WTC11 (cell line): ENCODE measurements around the gene EVPLL.

Experiments
- ARID4B ChIP-seq: sonication (generic); formaldehyde crosslinking; IDR thresholded peaks from 2 replicates; pipeline ENCODE4 v1.8.0; 2023; ENCODE audit warnings: missing genetic modification reagents, mild to moderate bottlenecking, borderline replicate concordance
- CREM ChIP-seq: sonication (generic); formaldehyde crosslinking; IDR thresholded peaks from 2 replicates; pipeline ENCODE4 v1.8.1; 2022; ENCODE audit warnings: mild to moderate bottlenecking, missing genetic modification reagents, moderate library complexity
- MAX ChIP-seq: sonication (generic); formaldehyde crosslinking; IDR thresholded peaks from 2 replicates; pipeline ENCODE4 v1.8.0; 2022; ENCODE audit warnings: mild to moderate bottlenecking, missing genetic modification reagents
- NFYB ChIP-seq: sonication (generic); formaldehyde crosslinking; conservative IDR thresholded peaks from 2 replicates; pipeline ENCODE4 v1.8.0; 2022; ENCODE audit warnings: low read depth, missing genetic modification reagents
- NR3C1 ChIP-seq: sonication (generic); formaldehyde crosslinking; conservative IDR thresholded peaks from 2 replicates; pipeline ENCODE4 v1.8.1; 2023; ENCODE audit warnings: low read depth, mild to moderate bottlenecking, missing genetic modification reagents
- TCF7 ChIP-seq: sonication (generic); formaldehyde crosslinking; IDR thresholded peaks from 2 replicates; pipeline ENCODE4 v1.8.0; 2022; ENCODE audit warnings: mild to moderate bottlenecking, low read depth, missing genetic modification reagents, moderate library complexity
- TEAD4 ChIP-seq: sonication (generic); formaldehyde crosslinking; IDR thresholded peaks from 2 replicates; pipeline ENCODE4 v1.8.0; 2022; ENCODE audit warnings: mild to moderate bottlenecking, missing genetic modification reagents
- ZNF423 ChIP-seq: fragments of 250-450 bp; sonication (Bioruptor Pico); IDR thresholded peaks from 2 replicates; pipeline ENCODE4 v2.1.2; 2022; ENCODE audit warnings: mild to moderate bottlenecking, moderate library complexity
- ZNF671 ChIP-seq: fragments of 250-450 bp; sonication (Bioruptor Pico); IDR thresholded peaks from 2 replicates; pipeline ENCODE4 v1.8.0; 2021; ENCODE audit warnings: mild to moderate bottlenecking
- TF ChIP-seq, protein P1 (sequence below): fragments of 200-600 bp; IDR thresholded peaks from 2 replicates; pipeline ENCODE4 v1.8.0; 2022; ENCODE audit warnings: antibody characterized with exemption
- TF ChIP-seq, protein P2 (sequence below): sonication (generic); formaldehyde crosslinking; IDR thresholded peaks from 2 replicates; pipeline ENCODE4 v1.8.1; 2022; ENCODE audit warnings: low read depth, missing genetic modification reagents, borderline replicate concordance
- TF ChIP-seq, protein P3 (sequence below): sonication (generic); formaldehyde crosslinking; IDR thresholded peaks from 2 replicates; pipeline ENCODE4 v1.8.1; 2023; ENCODE audit warnings: mild to moderate bottlenecking, moderate library complexity, missing genetic modification reagents
- TF ChIP-seq, protein P4 (sequence below): sonication (generic); formaldehyde crosslinking; IDR thresholded peaks from 2 replicates; pipeline ENCODE4 v1.8.0; 2022; ENCODE audit warnings: mild to moderate bottlenecking, missing genetic modification reagents
- TF ChIP-seq, protein P5 (sequence below): fragments of 250-450 bp; sonication (Bioruptor Pico); IDR thresholded peaks from 2 replicates; pipeline ENCODE4 v1.9.0; 2021; ENCODE audit warnings: mild to moderate bottlenecking, borderline replicate concordance

GRCh38 chr17:18356624-18357023, 21.0 kb upstream of the EVPLL start:
- TF ChIP-seq, protein P1, sequence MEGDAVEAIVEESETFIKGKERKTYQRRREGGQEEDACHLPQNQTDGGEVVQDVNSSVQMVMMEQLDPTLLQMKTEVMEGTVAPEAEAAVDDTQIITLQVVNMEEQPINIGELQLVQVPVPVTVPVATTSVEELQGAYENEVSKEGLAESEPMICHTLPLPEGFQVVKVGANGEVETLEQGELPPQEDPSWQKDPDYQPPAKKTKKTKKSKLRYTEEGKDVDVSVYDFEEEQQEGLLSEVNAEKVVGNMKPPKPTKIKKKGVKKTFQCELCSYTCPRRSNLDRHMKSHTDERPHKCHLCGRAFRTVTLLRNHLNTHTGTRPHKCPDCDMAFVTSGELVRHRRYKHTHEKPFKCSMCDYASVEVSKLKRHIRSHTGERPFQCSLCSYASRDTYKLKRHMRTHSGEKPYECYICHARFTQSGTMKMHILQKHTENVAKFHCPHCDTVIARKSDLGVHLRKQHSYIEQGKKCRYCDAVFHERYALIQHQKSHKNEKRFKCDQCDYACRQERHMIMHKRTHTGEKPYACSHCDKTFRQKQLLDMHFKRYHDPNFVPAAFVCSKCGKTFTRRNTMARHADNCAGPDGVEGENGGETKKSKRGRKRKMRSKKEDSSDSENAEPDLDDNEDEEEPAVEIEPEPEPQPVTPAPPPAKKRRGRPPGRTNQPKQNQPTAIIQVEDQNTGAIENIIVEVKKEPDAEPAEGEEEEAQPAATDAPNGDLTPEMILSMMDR: no peak
- no peak for TF ChIP-seq CREM
- no peak for TF ChIP-seq MAX
- TF ChIP-seq NR3C1 (CRISPR knock-in tag): no peak
- no peak for TF ChIP-seq ZNF671 (CRISPR knock-in tag)
- TF ChIP-seq TEAD4 (CRISPR knock-in tag): no peak
- TF ChIP-seq, protein P2, sequence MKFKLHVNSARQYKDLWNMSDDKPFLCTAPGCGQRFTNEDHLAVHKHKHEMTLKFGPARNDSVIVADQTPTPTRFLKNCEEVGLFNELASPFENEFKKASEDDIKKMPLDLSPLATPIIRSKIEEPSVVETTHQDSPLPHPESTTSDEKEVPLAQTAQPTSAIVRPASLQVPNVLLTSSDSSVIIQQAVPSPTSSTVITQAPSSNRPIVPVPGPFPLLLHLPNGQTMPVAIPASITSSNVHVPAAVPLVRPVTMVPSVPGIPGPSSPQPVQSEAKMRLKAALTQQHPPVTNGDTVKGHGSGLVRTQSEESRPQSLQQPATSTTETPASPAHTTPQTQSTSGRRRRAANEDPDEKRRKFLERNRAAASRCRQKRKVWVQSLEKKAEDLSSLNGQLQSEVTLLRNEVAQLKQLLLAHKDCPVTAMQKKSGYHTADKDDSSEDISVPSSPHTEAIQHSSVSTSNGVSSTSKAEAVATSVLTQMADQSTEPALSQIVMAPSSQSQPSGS (CRISPR knock-in tag): no peak
- no peak for TF ChIP-seq NFYB (CRISPR knock-in tag)
- TF ChIP-seq ARID4B (CRISPR knock-in tag): no peak
- TF ChIP-seq, protein P3, sequence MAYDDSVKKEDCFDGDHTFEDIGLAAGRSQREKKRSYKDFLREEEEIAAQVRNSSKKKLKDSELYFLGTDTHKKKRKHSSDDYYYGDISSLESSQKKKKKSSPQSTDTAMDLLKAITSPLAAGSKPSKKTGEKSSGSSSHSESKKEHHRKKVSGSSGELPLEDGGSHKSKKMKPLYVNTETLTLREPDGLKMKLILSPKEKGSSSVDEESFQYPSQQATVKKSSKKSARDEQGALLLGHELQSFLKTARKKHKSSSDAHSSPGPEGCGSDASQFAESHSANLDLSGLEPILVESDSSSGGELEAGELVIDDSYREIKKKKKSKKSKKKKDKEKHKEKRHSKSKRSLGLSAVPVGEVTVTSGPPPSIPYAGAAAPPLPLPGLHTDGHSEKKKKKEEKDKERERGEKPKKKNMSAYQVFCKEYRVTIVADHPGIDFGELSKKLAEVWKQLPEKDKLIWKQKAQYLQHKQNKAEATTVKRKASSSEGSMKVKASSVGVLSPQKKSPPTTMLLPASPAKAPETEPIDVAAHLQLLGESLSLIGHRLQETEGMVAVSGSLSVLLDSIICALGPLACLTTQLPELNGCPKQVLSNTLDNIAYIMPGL (CRISPR knock-in tag): no peak
- TF ChIP-seq TCF7 (CRISPR knock-in tag): no peak
- TF ChIP-seq, protein P4, sequence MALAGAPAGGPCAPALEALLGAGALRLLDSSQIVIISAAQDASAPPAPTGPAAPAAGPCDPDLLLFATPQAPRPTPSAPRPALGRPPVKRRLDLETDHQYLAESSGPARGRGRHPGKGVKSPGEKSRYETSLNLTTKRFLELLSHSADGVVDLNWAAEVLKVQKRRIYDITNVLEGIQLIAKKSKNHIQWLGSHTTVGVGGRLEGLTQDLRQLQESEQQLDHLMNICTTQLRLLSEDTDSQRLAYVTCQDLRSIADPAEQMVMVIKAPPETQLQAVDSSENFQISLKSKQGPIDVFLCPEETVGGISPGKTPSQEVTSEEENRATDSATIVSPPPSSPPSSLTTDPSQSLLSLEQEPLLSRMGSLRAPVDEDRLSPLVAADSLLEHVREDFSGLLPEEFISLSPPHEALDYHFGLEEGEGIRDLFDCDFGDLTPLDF (CRISPR knock-in tag): no peak
- TF ChIP-seq, protein P5, sequence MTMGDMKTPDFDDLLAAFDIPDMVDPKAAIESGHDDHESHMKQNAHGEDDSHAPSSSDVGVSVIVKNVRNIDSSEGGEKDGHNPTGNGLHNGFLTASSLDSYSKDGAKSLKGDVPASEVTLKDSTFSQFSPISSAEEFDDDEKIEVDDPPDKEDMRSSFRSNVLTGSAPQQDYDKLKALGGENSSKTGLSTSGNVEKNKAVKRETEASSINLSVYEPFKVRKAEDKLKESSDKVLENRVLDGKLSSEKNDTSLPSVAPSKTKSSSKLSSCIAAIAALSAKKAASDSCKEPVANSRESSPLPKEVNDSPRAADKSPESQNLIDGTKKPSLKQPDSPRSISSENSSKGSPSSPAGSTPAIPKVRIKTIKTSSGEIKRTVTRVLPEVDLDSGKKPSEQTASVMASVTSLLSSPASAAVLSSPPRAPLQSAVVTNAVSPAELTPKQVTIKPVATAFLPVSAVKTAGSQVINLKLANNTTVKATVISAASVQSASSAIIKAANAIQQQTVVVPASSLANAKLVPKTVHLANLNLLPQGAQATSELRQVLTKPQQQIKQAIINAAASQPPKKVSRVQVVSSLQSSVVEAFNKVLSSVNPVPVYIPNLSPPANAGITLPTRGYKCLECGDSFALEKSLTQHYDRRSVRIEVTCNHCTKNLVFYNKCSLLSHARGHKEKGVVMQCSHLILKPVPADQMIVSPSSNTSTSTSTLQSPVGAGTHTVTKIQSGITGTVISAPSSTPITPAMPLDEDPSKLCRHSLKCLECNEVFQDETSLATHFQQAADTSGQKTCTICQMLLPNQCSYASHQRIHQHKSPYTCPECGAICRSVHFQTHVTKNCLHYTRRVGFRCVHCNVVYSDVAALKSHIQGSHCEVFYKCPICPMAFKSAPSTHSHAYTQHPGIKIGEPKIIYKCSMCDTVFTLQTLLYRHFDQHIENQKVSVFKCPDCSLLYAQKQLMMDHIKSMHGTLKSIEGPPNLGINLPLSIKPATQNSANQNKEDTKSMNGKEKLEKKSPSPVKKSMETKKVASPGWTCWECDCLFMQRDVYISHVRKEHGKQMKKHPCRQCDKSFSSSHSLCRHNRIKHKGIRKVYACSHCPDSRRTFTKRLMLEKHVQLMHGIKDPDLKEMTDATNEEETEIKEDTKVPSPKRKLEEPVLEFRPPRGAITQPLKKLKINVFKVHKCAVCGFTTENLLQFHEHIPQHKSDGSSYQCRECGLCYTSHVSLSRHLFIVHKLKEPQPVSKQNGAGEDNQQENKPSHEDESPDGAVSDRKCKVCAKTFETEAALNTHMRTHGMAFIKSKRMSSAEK (CRISPR knock-in tag): no peak
- TF ChIP-seq ZNF423: no peak
